CD4-positive, alpha-beta T cell treated with Interleukin-17A for 1 hour (primary cell): ENCODE results near the gene CGB7.
"Not testable (repeated sequence)": the region's sequence is repeated elsewhere in the genome, so short reads cannot be mapped to it uniquely, and the experiment has no call there.

ENCODE experiments used
- DNase-seq: peaks from one replicate; pipeline ENCODE4 v3.0.0-alpha.2; 2020

Gene CGB7

GRCh38 chr19:49073514-49074378, 16.2 kb upstream of the CGB7 start:
- DNase-seq = no peak

- DNase-seq = no peak
These were observed 14.5 kb upstream of the CGB7 start for GRCh38 chr19:49071860-49072547.

GRCh38 chr19:49070416-49070815, 12.9 kb upstream of the CGB7 start:
- no peak for DNase-seq

GRCh38 chr19:49069026-49069425, 11.5 kb upstream of the CGB7 start:
- no peak for DNase-seq

- DNase-seq = no peak
These were observed 10.0 kb upstream of the CGB7 start for GRCh38 chr19:49067554-49067953.

GRCh38 chr19:49065905-49066512, 8.5 kb upstream of the CGB7 start:
- no peak for DNase-seq

- no peak for DNase-seq
These were observed 7.4 kb upstream of the CGB7 start, which contains the start of gene NTF4 for GRCh38 chr19:49064768-49065611. TSS of gene NTF4 (minus strand) at chr19:49064818. CDS start at chr19:49061997, 2,821 bp downstream.

GRCh38 chr19:49064029-49064629, 6.6 kb upstream of the CGB7 start:
- no peak for DNase-seq

- no peak for DNase-seq
These were observed 3.9 kb upstream of the CGB7 start for GRCh38 chr19:49061445-49061844.

GRCh38 chr19:49061000-49061399, 3.5 kb upstream of the CGB7 start:
- DNase-seq = no peak

- DNase-seq = no peak
These were observed 1.5 kb upstream of the CGB7 start for GRCh38 chr19:49059053-49059452.

- no peak for DNase-seq
These were observed 1.0 kb upstream of the CGB7 start for GRCh38 chr19:49058562-49058961.

GRCh38 chr19:49056902-49057596, 500 bp downstream of the CGB7 start:
- not testable (repeated sequence) for DNase-seq

- peak; percentile 45 for DNase-seq
These were observed 1.2 kb downstream of the CGB7 start for GRCh38 chr19:49056101-49056901.

- not testable (repeated sequence) for DNase-seq
These were observed 7.0 kb downstream of the CGB7 start for GRCh38 chr19:49050376-49051033.

GRCh38 chr19:49049834-49050233, 7.7 kb downstream of the CGB7 start:
- DNase-seq = not testable (repeated sequence)

GRCh38 chr19:49049011-49049410, 8.5 kb downstream of the CGB7 start, which contains the start of gene CGB8:
TSS of gene CGB8 (minus strand) at chr19:49049111. CDS start at chr19:49048739, 372 bp downstream.
- not testable (repeated sequence) for DNase-seq

GRCh38 chr19:49043548-49043947, 14.0 kb downstream of the CGB7 start, which contains the start of gene CGB5:
TSS of gene CGB5 (plus strand) at chr19:49043848. CDS start at chr19:49044210, 362 bp downstream.
- not testable (repeated sequence) for DNase-seq

GRCh38 chr19:49042666-49043065, 14.9 kb downstream of the CGB7 start:
- DNase-seq = not testable (repeated sequence)

- no peak for DNase-seq
These were observed 15.4 kb downstream of the CGB7 start for GRCh38 chr19:49042177-49042576.
